GM21528 (cell line): ENCODE data around the gene DDX54.
"Not testable (repeated sequence)": the region's sequence is repeated elsewhere in the genome, so short reads cannot be mapped to it uniquely, and the experiment has no call there.

Experiments
- ATAC-seq: cut with Tn5 transposase; IDR thresholded peaks from one replicate; pipeline ENCODE4 v1.9.1; 2021; ENCODE audit warnings: mild to moderate bottlenecking, moderate library complexity; ENCODE audit not compliant: unreplicated experiment, low FRiP score

The DDX54 gene

GRCh38 chr12:113129664-113130456 is 55.4 kb downstream of the DDX54 start:
- no peak for ATAC-seq

GRCh38 chr12:113128802-113129663 is 56.2 kb downstream of the DDX54 start:
- no peak for ATAC-seq

- no peak for ATAC-seq
Observed at GRCh38 chr12:113127791-113128199, 57.5 kb downstream of the DDX54 start.

- no peak for ATAC-seq
Observed at GRCh38 chr12:113120670-113121370, 64.5 kb downstream of the DDX54 start.

GRCh38 chr12:113119980-113120669 is 65.2 kb downstream of the DDX54 start:
- no peak for ATAC-seq

- ATAC-seq: no peak
Observed at GRCh38 chr12:113118142-113118541, 67.1 kb downstream of the DDX54 start.

- not testable (repeated sequence) for ATAC-seq
Observed at GRCh38 chr12:113117684-113118083, 67.6 kb downstream of the DDX54 start.

- no peak for ATAC-seq
Observed at GRCh38 chr12:113116875-113117274, 68.4 kb downstream of the DDX54 start.

- no peak for ATAC-seq
Observed at GRCh38 chr12:113115455-113116126, 69.7 kb downstream of the DDX54 start.

- no peak for ATAC-seq
Observed at GRCh38 chr12:113114447-113115178, 70.7 kb downstream of the DDX54 start.

- ATAC-seq: no peak
Observed at GRCh38 chr12:113113397-113113796, 71.9 kb downstream of the DDX54 start.

GRCh38 chr12:113112043-113112899 is 73.0 kb downstream of the DDX54 start:
- no peak for ATAC-seq

- ATAC-seq: no peak
Observed at GRCh38 chr12:113111247-113111646, 74.0 kb downstream of the DDX54 start.

GRCh38 chr12:113109872-113110599 is 75.2 kb downstream of the DDX54 start:
- no peak for ATAC-seq

- ATAC-seq: no peak
Observed at GRCh38 chr12:113109360-113109759, 75.9 kb downstream of the DDX54 start.

GRCh38 chr12:113108308-113108707 is 77.0 kb downstream of the DDX54 start:
- no peak for ATAC-seq
